DMS 273 treated with DMSO at 0.1 percent for 48 hours (cell line): Measurements from ENCODE around the gene ACP5.
"Not testable (repeated sequence)": the region's sequence is repeated elsewhere in the genome, so short reads cannot be mapped to it uniquely, and the experiment has no call there.

Experiments used
- DNase-seq: peaks from one replicate; lab custom pipeline; 2025; lab: John Stamatoyannopoulos, UW

The ACP5 gene

GRCh38 chr19:11578258-11579142, 1.1 kb upstream of the ACP5 start:
- DNase-seq = no peak

- no peak for DNase-seq
These were observed 1.2 kb downstream of the ACP5 start for GRCh38 chr19:11576227-11576626.

- no peak for DNase-seq
These were observed 2.8 kb downstream of the ACP5 start for GRCh38 chr19:11574689-11575088.

- DNase-seq = not testable (repeated sequence)
These were observed 3.7 kb downstream of the ACP5 start for GRCh38 chr19:11573763-11574162.

GRCh38 chr19:11573354-11573753, 4.1 kb downstream of the ACP5 start:
- DNase-seq = not testable (repeated sequence)

- DNase-seq = no peak
These were observed 7.4 kb downstream of the ACP5 start for GRCh38 chr19:11570039-11570462.

GRCh38 chr19:11566164-11566563, 11.3 kb downstream of the ACP5 start:
- no peak for DNase-seq

GRCh38 chr19:11565649-11565980, 11.8 kb downstream of the ACP5 start:
- DNase-seq = not testable (repeated sequence)

GRCh38 chr19:11564082-11564807, 13.2 kb downstream of the ACP5 start:
- DNase-seq = not testable (repeated sequence)

GRCh38 chr19:11563532-11563931, 13.9 kb downstream of the ACP5 start:
- DNase-seq = no peak

GRCh38 chr19:11560404-11561051, 16.9 kb downstream of the ACP5 start:
- DNase-seq = peak; percentile 46

- peak; percentile 95 for DNase-seq
These were observed 18.3 kb downstream of the ACP5 start, which contains the start of gene ELOF1 for GRCh38 chr19:11558881-11559828. TSS of gene ELOF1 (minus strand) at chr19:11559230. CDS start at chr19:11554347, 4,883 bp downstream.

- no peak for DNase-seq
These were observed 20.6 kb downstream of the ACP5 start for GRCh38 chr19:11556634-11557420.

- DNase-seq = no peak
These were observed 22.2 kb downstream of the ACP5 start for GRCh38 chr19:11555246-11555645.

GRCh38 chr19:11554160-11554559, 23.3 kb downstream of the ACP5 start:
- DNase-seq = no peak

- no peak for DNase-seq
These were observed 24.6 kb downstream of the ACP5 start for GRCh38 chr19:11552666-11553372.

GRCh38 chr19:11551603-11552235, 25.7 kb downstream of the ACP5 start:
- DNase-seq = no peak

- DNase-seq = no peak
These were observed 27.2 kb downstream of the ACP5 start for GRCh38 chr19:11550265-11550664.

GRCh38 chr19:11549386-11549953, 28.0 kb downstream of the ACP5 start:
- DNase-seq = no peak
